H9 (cell line): ENCODE data around the gene CSMD2. TPM values are rescaled to one million over a fixed set of nuclear protein-coding genes. Genes with fewer than 3 reads are reported as not detected.

Source experiments
- DNase-seq: peaks from one replicate; pipeline ENCODE4 v3.0.0-alpha.2; 2017
- H2AFZ ChIP-seq: one replicate; pipeline ENCODE4 v1.6.1; 2013; ENCODE audit warnings: mild to moderate bottlenecking, low read length, control low read depth, moderate library complexity
- H2AK5ac ChIP-seq: 2 replicates; pipeline ENCODE4 v1.6.1; 2013; ENCODE audit warnings: low read length, control low read depth, mixed read lengths; ENCODE audit not compliant: insufficient read length
- H2BK120ac ChIP-seq: one replicate; pipeline ENCODE4 v1.6.1; 2013; ENCODE audit warnings: low read depth, mild to moderate bottlenecking, low read length, control low read depth, inconsistent platforms; ENCODE audit not compliant: poor library complexity, severe bottlenecking
- H2BK12ac ChIP-seq: 2 replicates; pipeline ENCODE4 v1.6.1; 2013; ENCODE audit warnings: low read length, control low read depth, mixed read lengths, low read depth; ENCODE audit not compliant: insufficient read length
- H2BK15ac ChIP-seq: 2 replicates; pipeline ENCODE4 v1.6.1; 2013; ENCODE audit warnings: low read depth, low read length, control low read depth
- H2BK20ac ChIP-seq: one replicate; pipeline ENCODE4 v1.6.1; 2013; ENCODE audit warnings: low read depth, mild to moderate bottlenecking, low read length, control low read depth, inconsistent platforms; ENCODE audit not compliant: poor library complexity, severe bottlenecking
- H2BK5ac ChIP-seq: 2 replicates; pipeline ENCODE4 v1.6.1; 2013; ENCODE audit warnings: low read length, control low read depth, mixed read lengths; ENCODE audit not compliant: insufficient read length
- H3K14ac ChIP-seq: 2 replicates; pipeline ENCODE4 v1.6.1; 2013; ENCODE audit warnings: low read length, control low read depth; ENCODE audit not compliant: insufficient read depth
- H3K18ac ChIP-seq: 2 replicates; pipeline ENCODE4 v1.6.1; 2013; ENCODE audit warnings: low read depth, mild to moderate bottlenecking, mixed read lengths, low read length, control low read depth; ENCODE audit not compliant: insufficient read length
- H3K23ac ChIP-seq: 2 replicates; pipeline ENCODE4 v1.6.1; 2013; ENCODE audit warnings: low read length, control low read depth, mixed read lengths, low read depth; ENCODE audit not compliant: insufficient read length
- H3K23me2 ChIP-seq: 2 replicates; pipeline ENCODE4 v1.6.1; 2013; ENCODE audit warnings: low read depth, mild to moderate bottlenecking, mixed read lengths, low read length, control low read depth; ENCODE audit not compliant: insufficient read length, poor library complexity, severe bottlenecking
- H3K27ac ChIP-seq: 2 replicates; pipeline ENCODE4 v1.5.1; 2013; ENCODE audit warnings: low read length, control low read depth, mixed read lengths, low read depth; ENCODE audit not compliant: insufficient read length
- H3K27me3 ChIP-seq: 2 replicates; pipeline ENCODE4 v1.6.1; 2013; ENCODE audit warnings: low read length, control low read depth, inconsistent platforms; ENCODE audit not compliant: insufficient read depth
- H3K4ac ChIP-seq: 2 replicates; pipeline ENCODE4 v1.6.1; 2013; ENCODE audit warnings: low read depth, mild to moderate bottlenecking, control low read depth, inconsistent platforms, low read length, moderate library complexity
- H3K4me1 ChIP-seq: 2 replicates; pipeline ENCODE4 v1.6.1; 2013; ENCODE audit warnings: low read length, control low read depth, inconsistent platforms; ENCODE audit not compliant: insufficient read depth
- H3K4me2 ChIP-seq: 2 replicates; pipeline ENCODE4 v1.6.1; 2013; ENCODE audit warnings: low read length, control low read depth, mixed read lengths; ENCODE audit not compliant: insufficient read length, insufficient read depth
- H3K56ac ChIP-seq: 2 replicates; pipeline ENCODE4 v1.6.1; 2013; ENCODE audit warnings: low read depth, mild to moderate bottlenecking, mixed read lengths, low read length, control low read depth; ENCODE audit not compliant: insufficient read length
- H3K79me1 ChIP-seq: 2 replicates; pipeline ENCODE4 v1.6.1; 2013; ENCODE audit warnings: low read depth, mild to moderate bottlenecking, moderate library complexity, low read length, control low read depth, inconsistent platforms; ENCODE audit not compliant: insufficient read depth, poor library complexity, severe bottlenecking
- H3K79me2 ChIP-seq: 2 replicates; pipeline ENCODE4 v1.6.1; 2013; ENCODE audit warnings: low read length, control low read depth, inconsistent platforms; ENCODE audit not compliant: insufficient read depth
- H3K9ac ChIP-seq: 2 replicates; pipeline ENCODE4 v1.6.1; 2013; ENCODE audit warnings: low read length, control low read depth, mixed read lengths; ENCODE audit not compliant: insufficient read length; ENCODE audit errors: extremely low read depth
- H3K9me3 ChIP-seq: one replicate; pipeline ENCODE4 v1.6.1; 2013; ENCODE audit warnings: low read depth, low read length, inconsistent platforms; ENCODE audit not compliant: control insufficient read depth
- H3T11ph ChIP-seq: one replicate; pipeline ENCODE4 v1.6.1; 2013; ENCODE audit warnings: mild to moderate bottlenecking, low read length, control low read depth, inconsistent platforms
- H4K20me1 ChIP-seq: one replicate; pipeline ENCODE4 v1.6.1; 2013; ENCODE audit not compliant: control insufficient read depth, insufficient read length, insufficient read depth
- H4K5ac ChIP-seq: 2 replicates; pipeline ENCODE4 v1.6.1; 2013; ENCODE audit warnings: low read depth, mild to moderate bottlenecking, mixed read lengths, low read length, control low read depth; ENCODE audit not compliant: insufficient read length
- H4K8ac ChIP-seq: replicated peaks from 2 replicates; pipeline ENCODE4 v1.6.1; 2013; ENCODE audit warnings: low read length, control low read depth, mixed read lengths, low read depth; ENCODE audit not compliant: insufficient read length
- H4K91ac ChIP-seq: 2 replicates; pipeline ENCODE4 v1.6.1; 2013; ENCODE audit warnings: low read depth, mild to moderate bottlenecking, moderate library complexity, mixed read lengths, low read length, control low read depth; ENCODE audit not compliant: insufficient read length
- H3K27ac Mint-ChIP-seq, 3 experiments: 2 replicates in 2 of 3; 3 replicates in 1 of 3; pipeline ENCODE4 v1.8.0; 2020 to 2021; ENCODE audit warnings: mixed read lengths in 3 of 3, mild to moderate bottlenecking in 1 of 3, moderate library complexity in 1 of 3
- H3K27me3 Mint-ChIP-seq: 2 replicates; pipeline ENCODE4 v1.8.0; 2021; ENCODE audit warnings: low read depth, mild to moderate bottlenecking, moderate library complexity, mixed read lengths
- H3K36me3 Mint-ChIP-seq, 3 experiments: 2 replicates in 2 of 3; 3 replicates in 1 of 3; pipeline ENCODE4 v1.8.0; 2020 to 2021; ENCODE audit warnings: low read depth in 3 of 3, mixed read lengths in 3 of 3; ENCODE audit not compliant: insufficient read depth in 1 of 3
- H3K4me1 Mint-ChIP-seq, 2 experiments: 2 replicates each; pipeline ENCODE4 v1.8.0; 2020; ENCODE audit warnings: mixed read lengths in 2 of 2
- H3K4me3 Mint-ChIP-seq, 2 experiments: 2 replicates in 1 of 2; 3 replicates in 1 of 2; pipeline ENCODE4 v1.8.0; 2020 to 2021; ENCODE audit warnings: mild to moderate bottlenecking in 2 of 2, mixed read lengths in 2 of 2, moderate library complexity in 1 of 2
- H3K9me3 Mint-ChIP-seq, 2 experiments: 2 replicates in 1 of 2; 3 replicates in 1 of 2; pipeline ENCODE4 v1.8.0; 2020; ENCODE audit warnings: mild to moderate bottlenecking in 2 of 2, mixed read lengths in 2 of 2, moderate library complexity in 1 of 2
- CTCF ChIP-seq: fragments of 200-600 bp; sonication (generic); conservative IDR thresholded peaks from 3 replicates; pipeline ENCODE4 v1.8.0; 2021; ENCODE audit warnings: antibody characterized with exemption, mild to moderate bottlenecking
- WGBS: extraction: QIAGEN DNeasy Blood & Tissue Kit; methylation state at CpG from one replicate; pipeline ENCODE4 v1.1.7; 2013; ENCODE audit warnings: missing lambda C conversion rate, low lambda C conversion rate, mixed read lengths; ENCODE audit not compliant: insufficient read length; ENCODE audit errors: extremely low coverage; 5-methylcytosine and 5-hydroxymethylcytosine counted together
- total RNA-seq: library from RNA; stranded (reverse); gene quantifications from 2 replicates; pipeline ENCODE4 v1.2.1, GENCODE V29; 2021

The CSMD2 gene
- total RNA-seq, 1 experiment from 2014 or later, result 6.4 TPM

- Histone ChIP-seq H2AK5ac (no peak overlapping the region), H3K23me2 (no peaks in the 10 kb centered on the region), H2AFZ (no peak overlapping the region), H3K14ac (no peak overlapping the region), H4K5ac (no peak overlapping the region), H2BK20ac (no peak overlapping the region), H3K9me3 (no peaks in the 10 kb centered on the region), H3K27me3 (no peaks in the 10 kb centered on the region; the same call in 1 of the 2 replicates), H3K27ac (no peak overlapping the region), H2BK12ac (no peak overlapping the region), H4K91ac (no peak overlapping the region), H4K8ac (no peak overlapping the region), H4K20me1 (no peaks in the 10 kb centered on the region), H3K4ac (no peak overlapping the region), H2BK120ac (no peak overlapping the region), H3K9ac (no peak overlapping the region), H3T11ph (no peak overlapping the region), H3K79me1 (no peaks in the 10 kb centered on the region), H3K4me2 (no peak overlapping the region), H3K56ac (no peak overlapping the region), H2BK15ac (no peak overlapping the region), H2BK5ac (no peak overlapping the region), H3K18ac (no peak overlapping the region), H3K79me2 (no peaks in the 10 kb centered on the region), H3K4me1 (no peaks in the 10 kb centered on the region), H3K23ac (no peak overlapping the region)
- TF ChIP-seq CTCF, result no peak
- H3K9me3 Mint-ChIP-seq, result no peaks in the 10 kb centered on the region
- no peaks in the 10 kb centered on the region for H3K27me3 Mint-ChIP-seq
- WGBS, result no CpG with 5 or more reads among the region's 14 CpGs
- no peak for DNase-seq
- no peaks in the 10 kb centered on the region; a peak in 1 of 7 replicates for H3K36me3 Mint-ChIP-seq
- H3K4me1 Mint-ChIP-seq, result peaks cover 4 to 7% of the 10 kb centered on the region in 2 experiments; a peak in 3 of 4 replicates
- no peak overlapping the region for H3K4me3 Mint-ChIP-seq
- no peak overlapping the region for H3K27ac Mint-ChIP-seq
Observed at GRCh38 chr1:33955096-33955495, 209.9 kb downstream of the CSMD2 start.
